Neutrophil (primary cell): ENCODE results near the gene GYS1.
"Not testable (repeated sequence)": the region's sequence is repeated elsewhere in the genome, so short reads cannot be mapped to it uniquely, and the experiment has no call there.

ENCODE experiments used
- H3K27ac ChIP-seq: fragments of 200-600 bp; sonication (generic); 2 replicates; pipeline ENCODE4 v1.5.1; 2016; ENCODE audit warnings: mild to moderate bottlenecking, moderate library complexity
- H3K27me3 ChIP-seq: fragments of 200-600 bp; sonication (generic); 2 replicates; pipeline ENCODE4 v1.6.0; 2016; ENCODE audit warnings: mild to moderate bottlenecking
- H3K36me3 ChIP-seq: fragments of 200-600 bp; sonication (generic); 2 replicates; pipeline ENCODE4 v1.5.1; 2017
- H3K4me1 ChIP-seq, 2 experiments: fragments of 200-600 bp in 1 of 2; sonication (generic) in 1 of 2; 1 replicate in 1 of 2; 2 replicates in 1 of 2; pipeline versions ENCODE4 v1.5.1 to v1.6.1; 2013 to 2016; ENCODE audit warnings: low read depth in 1 of 2, low read length in 1 of 2, mild to moderate bottlenecking in 1 of 2, moderate library complexity in 1 of 2; ENCODE audit not compliant: control insufficient read depth in 1 of 2, insufficient read depth in 1 of 2
- H3K4me3 ChIP-seq, 2 experiments: fragments of 200-600 bp in 1 of 2; sonication (generic) in 1 of 2; 1 replicate in 1 of 2; 2 replicates in 1 of 2; pipeline ENCODE4 v1.5.1; 2013 to 2016; ENCODE audit warnings: low read depth in 1 of 2, low read length in 1 of 2, mild to moderate bottlenecking in 1 of 2, moderate library complexity in 1 of 2
- H3K9me3 ChIP-seq: fragments of 200-600 bp; sonication (generic); 2 replicates; pipeline ENCODE4 v1.5.1; 2016
- TF ChIP-seq, protein P1 (sequence below): fragments of 200-600 bp; sonication (generic); IDR thresholded peaks from 2 replicates; pipeline ENCODE4 v1.5.1; 2016; ENCODE audit warnings: antibody characterized with exemption

Gene GYS1

GRCh38 chr19:48928164-48929025, 64.7 kb downstream of the GYS1 start:
- peaks cover 24% of the 10 kb centered on the region for H3K27me3 ChIP-seq
- H3K27ac ChIP-seq, result no peak overlapping the region
- H3K4me1 ChIP-seq, result peaks cover 5% of the 10 kb centered on the region in 2 experiments
- H3K4me3 ChIP-seq, result no peak overlapping the region
- H3K36me3 ChIP-seq, result peaks cover 3% of the 10 kb centered on the region
- H3K9me3 ChIP-seq, result no peaks in the 10 kb centered on the region
- TF ChIP-seq, protein P1, sequence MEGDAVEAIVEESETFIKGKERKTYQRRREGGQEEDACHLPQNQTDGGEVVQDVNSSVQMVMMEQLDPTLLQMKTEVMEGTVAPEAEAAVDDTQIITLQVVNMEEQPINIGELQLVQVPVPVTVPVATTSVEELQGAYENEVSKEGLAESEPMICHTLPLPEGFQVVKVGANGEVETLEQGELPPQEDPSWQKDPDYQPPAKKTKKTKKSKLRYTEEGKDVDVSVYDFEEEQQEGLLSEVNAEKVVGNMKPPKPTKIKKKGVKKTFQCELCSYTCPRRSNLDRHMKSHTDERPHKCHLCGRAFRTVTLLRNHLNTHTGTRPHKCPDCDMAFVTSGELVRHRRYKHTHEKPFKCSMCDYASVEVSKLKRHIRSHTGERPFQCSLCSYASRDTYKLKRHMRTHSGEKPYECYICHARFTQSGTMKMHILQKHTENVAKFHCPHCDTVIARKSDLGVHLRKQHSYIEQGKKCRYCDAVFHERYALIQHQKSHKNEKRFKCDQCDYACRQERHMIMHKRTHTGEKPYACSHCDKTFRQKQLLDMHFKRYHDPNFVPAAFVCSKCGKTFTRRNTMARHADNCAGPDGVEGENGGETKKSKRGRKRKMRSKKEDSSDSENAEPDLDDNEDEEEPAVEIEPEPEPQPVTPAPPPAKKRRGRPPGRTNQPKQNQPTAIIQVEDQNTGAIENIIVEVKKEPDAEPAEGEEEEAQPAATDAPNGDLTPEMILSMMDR, result no peak

- not testable (repeated sequence) for H3K4me1 ChIP-seq, H3K4me3 ChIP-seq, H3K27ac ChIP-seq, H3K9me3 ChIP-seq
- Histone ChIP-seq H3K36me3 (peaks cover 10% of the 10 kb centered on the region), H3K27me3 (peaks cover 17% of the 10 kb centered on the region)
These were observed 65.4 kb downstream of the GYS1 start for GRCh38 chr19:48927692-48928091.

DNA sequence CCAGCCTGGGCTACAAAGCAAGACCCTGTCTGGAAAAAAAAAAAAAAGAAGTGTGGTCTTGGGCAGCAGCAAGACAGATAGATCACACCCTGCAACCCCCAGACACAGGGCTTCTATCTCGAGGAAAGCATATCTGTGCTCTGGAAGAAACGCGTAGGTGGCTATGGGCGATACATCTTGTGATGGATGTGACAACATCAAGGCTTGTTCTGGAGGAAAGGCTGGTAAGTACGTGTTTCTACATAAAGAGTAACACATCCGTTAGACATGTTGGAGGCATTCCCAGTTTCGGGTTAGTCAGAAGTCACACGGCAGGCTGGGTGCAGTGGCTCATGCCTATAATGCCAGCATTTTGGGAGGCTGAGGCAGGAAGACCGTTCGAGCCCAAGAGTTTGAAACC, 66.2 kb downstream of the GYS1 start:
- peaks cover 9% of the 10 kb centered on the region for H3K27me3 ChIP-seq
- H3K9me3 ChIP-seq, result no peaks in the 10 kb centered on the region
- H3K4me3 ChIP-seq, result no peak overlapping the region
- H3K4me1 ChIP-seq, result no peaks in the 10 kb centered on the region
- H3K36me3 ChIP-seq, result peaks cover 18% of the 10 kb centered on the region
- TF ChIP-seq, protein P1, result no peak
- no peak overlapping the region for H3K27ac ChIP-seq

- peaks cover 28% of the 10 kb centered on the region for H3K36me3 ChIP-seq
- H3K4me1 ChIP-seq, H3K9me3 ChIP-seq, H3K4me3 ChIP-seq, H3K27ac ChIP-seq, H3K27me3 ChIP-seq: not testable (repeated sequence)
These were observed 67.2 kb downstream of the GYS1 start for GRCh38 chr19:48925890-48926289.

GRCh38 chr19:48925240-48925843, 67.8 kb downstream of the GYS1 start:
- H3K4me3 ChIP-seq, result no peak overlapping the region

DNA sequence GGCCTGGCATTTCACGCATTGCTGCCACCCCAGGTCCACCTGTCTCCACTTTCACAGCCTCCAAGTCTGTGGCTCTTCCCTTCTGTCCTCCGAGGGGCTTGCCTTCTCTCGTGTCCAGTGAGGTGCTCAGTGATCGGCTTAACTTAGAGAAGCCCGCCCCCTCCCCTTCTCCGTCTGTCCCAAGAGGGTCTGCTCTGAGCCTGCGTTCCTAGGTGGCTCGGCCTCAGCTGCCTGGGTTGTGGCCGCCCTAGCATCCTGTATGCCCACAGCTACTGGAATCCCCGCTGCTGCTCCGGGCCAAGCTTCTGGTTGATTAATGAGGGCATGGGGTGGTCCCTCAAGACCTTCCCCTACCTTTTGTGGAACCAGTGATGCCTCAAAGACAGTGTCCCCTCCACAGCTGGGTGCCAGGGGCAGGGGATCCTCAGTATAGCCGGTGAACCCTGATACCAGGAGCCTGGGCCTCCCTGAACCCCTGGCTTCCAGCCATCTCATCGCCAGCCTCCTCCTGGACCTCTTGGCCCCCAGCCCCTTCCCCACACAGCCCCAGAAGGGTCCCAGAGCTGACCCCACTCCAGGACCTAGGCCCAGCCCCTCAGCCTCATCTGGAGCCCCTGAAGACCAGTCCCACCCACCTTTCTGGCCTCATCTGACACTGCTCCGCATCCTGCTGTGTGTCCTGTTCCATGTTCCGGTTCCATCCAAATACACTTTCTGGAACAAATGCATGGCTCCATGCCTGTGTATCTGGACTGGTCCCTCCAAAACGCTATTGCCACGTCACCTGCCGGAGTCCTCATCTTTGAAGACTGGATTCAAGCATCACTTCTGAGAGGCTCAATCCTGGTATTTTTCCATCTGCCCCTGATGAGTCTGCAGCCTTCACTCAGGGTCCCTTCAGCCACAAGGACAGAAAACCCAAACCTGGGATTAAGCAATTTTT, 70.3 kb downstream of the GYS1 start:
- Histone ChIP-seq H3K27ac (no peak overlapping the region), H3K36me3 (peaks cover 55% of the 10 kb centered on the region), H3K27me3 (no peaks in the 10 kb centered on the region), H3K9me3 (no peaks in the 10 kb centered on the region), H3K4me1 (no peaks in the 10 kb centered on the region), H3K4me3 (no peak overlapping the region)
- TF ChIP-seq, protein P1, result no peak

More at GRCh38 chr19:48925240-48925843, 67.8 kb downstream of the GYS1 start:
- no peaks in the 10 kb centered on the region for H3K4me1 ChIP-seq
- H3K36me3 ChIP-seq, result peaks cover 34% of the 10 kb centered on the region
- no peaks in the 10 kb centered on the region for H3K9me3 ChIP-seq
- no peaks in the 10 kb centered on the region for H3K27me3 ChIP-seq
- TF ChIP-seq, protein P1, result no peak
- H3K27ac ChIP-seq, result no peak overlapping the region
